HepG2 (cell line): ENCODE measurements around the gene ARMC2. TPM values are rescaled to one million over a fixed set of nuclear protein-coding genes. Genes with fewer than 3 reads are reported as not detected.

Experiments
- ATAC-seq: fragments of 200-7000 bp; cut with Tn5 transposase; 3 replicates; pipeline ENCODE4 v1.9.1; 2020; ENCODE audit warnings: mild to moderate bottlenecking, moderate library complexity
- BruUV-seq: library from RNA; stranded (reverse); fragments of 400-500 nt; replicated peaks from 2 replicates; lab custom pipeline; 2021; lab: Mats Ljungman, UMichigan
- CTCF ChIA-PET: fragments of 300-600 bp; formaldehyde crosslinking; extraction: SDS; loops from one replicate; lab custom pipeline; 2021; ENCODE audit warnings: low total read pairs, inconsistent platforms, low intra/inter-chr PET ratio; lab: Yijun Ruan, JAX
- POLR2A ChIA-PET: fragments of 350-600 bp; sonication (Branson Sonifier 250); formaldehyde crosslinking; loops from one replicate; lab custom pipeline; 2020; ENCODE audit warnings: antibody characterized with exemption, inconsistent platforms; lab: Yijun Ruan, JAX
- DNase-seq: peaks from one replicate; pipeline ENCODE4 v3.0.0-alpha.2; 2015; ENCODE audit warnings: low spot score
- FAIRE-seq: peaks from 3 replicates; lab custom pipeline; 2011; peaks lifted over from hg19 to GRCh38; lab: Jason Lieb, UNC
- H2AFZ ChIP-seq: one replicate; pipeline ENCODE4 v1.6.1; 2011; ENCODE audit warnings: low read length, inconsistent platforms
- H3K27ac ChIP-seq: fragments of 300-600 bp; 3 replicates; pipeline ENCODE4 v1.8.0; 2011; ENCODE audit warnings: mixed run types, mild to moderate bottlenecking, mixed read lengths, low read length, inconsistent platforms; ENCODE audit not compliant: insufficient read depth; ENCODE audit errors: extremely low read length
- H3K27me3 ChIP-seq, 2 experiments: fragments of 200-600 bp in 1 of 2; 2 replicates in 1 of 2; 3 replicates in 1 of 2; pipeline versions ENCODE4 v1.6.0 to v1.8.0; 2011; ENCODE audit warnings: low read length in 2 of 2, mild to moderate bottlenecking in 2 of 2, moderate library complexity in 2 of 2, inconsistent platforms in 1 of 2; ENCODE audit not compliant: insufficient read depth in 2 of 2, control insufficient read depth in 1 of 2
- H3K36me3 ChIP-seq, 2 experiments: fragments of 200-600 bp in 1 of 2; replicated peaks in 1 of 2; 2 replicates in 1 of 2; 3 replicates in 1 of 2; pipeline versions ENCODE4 v1.5.1 to v1.8.0; 2011; ENCODE audit warnings: low read length in 2 of 2, inconsistent platforms in 1 of 2; ENCODE audit not compliant: insufficient read depth in 2 of 2, control insufficient read depth in 1 of 2
- H3K4me1 ChIP-seq: 2 replicates; pipeline ENCODE4 v1.5.1; 2012; ENCODE audit warnings: low read length, inconsistent platforms; ENCODE audit not compliant: insufficient read depth
- H3K4me2 ChIP-seq: 2 replicates; pipeline ENCODE4 v1.6.0; 2011; ENCODE audit warnings: low read depth, low read length, inconsistent platforms
- H3K4me3 ChIP-seq, 3 experiments: fragments of 200-600 bp in 1 of 3; sonication (generic), shearing (Covaris generic) in 1 of 3; replicated peaks in 1 of 3; 2 replicates each; pipeline ENCODE4 v1.5.1; 2011 to 2016; ENCODE audit warnings: low read length in 3 of 3, inconsistent platforms in 2 of 3, low read depth in 2 of 3, mild to moderate bottlenecking in 2 of 3, control low read depth in 1 of 3, mixed read lengths in 1 of 3; ENCODE audit not compliant: insufficient read depth in 1 of 3
- H3K79me2 ChIP-seq: one replicate; pipeline ENCODE4 v1.6.1; 2011; ENCODE audit warnings: low read length, inconsistent platforms; ENCODE audit not compliant: insufficient read depth
- H3K9ac ChIP-seq: 2 replicates; pipeline ENCODE4 v1.6.0; 2011; ENCODE audit warnings: mild to moderate bottlenecking, low read depth, low read length, inconsistent platforms; ENCODE audit not compliant: insufficient read depth
- H3K9me3 ChIP-seq: 2 replicates; pipeline ENCODE4 v1.5.1; 2012; ENCODE audit warnings: mild to moderate bottlenecking, low read length
- H4K20me1 ChIP-seq: 2 replicates; pipeline ENCODE4 v1.6.0; 2011; ENCODE audit warnings: inconsistent platforms, mild to moderate bottlenecking, low read length, moderate library complexity; ENCODE audit not compliant: insufficient read depth
- AKAP8 ChIP-seq: sonication (generic); formaldehyde crosslinking; IDR thresholded peaks from 2 replicates; pipeline ENCODE4 v1.5.1; 2020; ENCODE audit warnings: mild to moderate bottlenecking, missing genetic modification reagents
- CBX2 ChIP-seq, 2 experiments: fragments of 200-600 bp in 1 of 2; sonication (generic); formaldehyde crosslinking in 1 of 2; IDR thresholded peaks; 2 replicates each; pipeline versions ENCODE4 v1.7.0 to v1.8.1; 2018 to 2022; ENCODE audit warnings: low read depth in 2 of 2, low read length in 1 of 2, mild to moderate bottlenecking in 1 of 2, missing genetic modification reagents in 1 of 2
- DNMT3B ChIP-seq: conservative IDR thresholded peaks from 2 replicates; pipeline ENCODE4 v1.6.1; 2016; ENCODE audit warnings: missing biosample characterization, control low read depth
- ELK4 ChIP-seq: sonication (generic); formaldehyde crosslinking; IDR thresholded peaks from 2 replicates; pipeline ENCODE4 v1.9.0; 2021; ENCODE audit warnings: missing genetic modification reagents, borderline replicate concordance
- HNF1A ChIP-seq, 2 experiments: sonication (generic) in 1 of 2; formaldehyde crosslinking in 1 of 2; IDR thresholded peaks; 2 replicates each; pipeline versions ENCODE4 v1.4.0 to v1.6.1; 2016 to 2020; ENCODE audit warnings: borderline replicate concordance in 1 of 2, low read depth in 1 of 2, mild to moderate bottlenecking in 1 of 2, missing genetic modification reagents in 1 of 2
- MTA1 ChIP-seq: sonication (generic); formaldehyde crosslinking; IDR thresholded peaks from 2 replicates; pipeline ENCODE4 v1.4.0; 2020; ENCODE audit warnings: missing genetic modification reagents, mild to moderate bottlenecking, borderline replicate concordance
- MYNN ChIP-seq: sonication (generic); formaldehyde crosslinking; IDR thresholded peaks from 2 replicates; pipeline ENCODE4 v1.4.0; 2020; ENCODE audit warnings: mild to moderate bottlenecking, low read depth, missing genetic modification reagents
- NRL ChIP-seq: sonication (generic); formaldehyde crosslinking; IDR thresholded peaks from 2 replicates; pipeline ENCODE4 v1.5.0; 2020; ENCODE audit warnings: missing genetic modification reagents, mild to moderate bottlenecking, moderate library complexity, borderline replicate concordance
- RXRB ChIP-seq: IDR thresholded peaks from 2 replicates; pipeline ENCODE4 v1.6.1; 2016; ENCODE audit warnings: borderline replicate concordance, missing genetic modification reagents, missing compliant biosample characterization
- U2AF1 ChIP-seq: fragments of 200-400 bp; formaldehyde crosslinking; optimal IDR thresholded peaks from 2 replicates; pipeline ENCODE3; 2017; ENCODE audit warnings: mild to moderate bottlenecking, low read depth, low read length
- ZBTB33 ChIP-seq: sonication (generic); formaldehyde crosslinking; IDR thresholded peaks from 2 replicates; pipeline ENCODE4 v1.4.0; 2020; ENCODE audit warnings: missing genetic modification reagents
- ZFYVE20 ChIP-seq: sonication (generic); formaldehyde crosslinking; IDR thresholded peaks from 2 replicates; pipeline ENCODE4 v1.8.0; 2023; ENCODE audit warnings: low read depth, mild to moderate bottlenecking, moderate library complexity, missing genetic modification reagents, borderline replicate concordance
- ZNF160 ChIP-seq: sonication (generic); formaldehyde crosslinking; IDR thresholded peaks from 2 replicates; pipeline ENCODE4 v1.8.0; 2022; ENCODE audit warnings: mild to moderate bottlenecking, inconsistent platforms, missing genetic modification reagents
- ZNF382 ChIP-seq: sonication (generic); formaldehyde crosslinking; IDR thresholded peaks from 2 replicates; pipeline ENCODE4 v1.5.0; 2020; ENCODE audit warnings: missing genetic modification reagents, mild to moderate bottlenecking, borderline replicate concordance
- ZNF691 ChIP-seq: sonication (generic); formaldehyde crosslinking; IDR thresholded peaks from 2 replicates; pipeline ENCODE4 v1.4.0; 2020; ENCODE audit warnings: missing genetic modification reagents, low read depth, mild to moderate bottlenecking, borderline replicate concordance
- ZNF781 ChIP-seq: sonication (generic); formaldehyde crosslinking; IDR thresholded peaks from 2 replicates; pipeline ENCODE4 v1.5.1; 2020; ENCODE audit warnings: borderline replicate concordance, mild to moderate bottlenecking, missing genetic modification reagents; ENCODE audit errors: not compliant biosample characterization
- WGBS: methylation state at CpG from one replicate; pipeline ENCODE4 v1.1.6; 2017; ENCODE audit warnings: low lambda C conversion rate; 5-methylcytosine and 5-hydroxymethylcytosine counted together
- in situ Hi-C: cut with HindIII; loops from 2 replicates; pipeline ENCODE4 v1.10.0; 2017; ENCODE audit warnings: low pct_unique_long_range_greater_than_20kb; ENCODE audit not compliant: extremely low pct_ligation_motif_present
- intact Hi-C: fragments of 100-400 bp; cut with micrococcal nuclease; formaldehyde crosslinking; loops from one replicate; pipeline ENCODE4 v1.10.0; 2022; ENCODE audit not compliant: unreplicated experiment
- polyA plus RNA-seq, 8 experiments: library from polyadenylated mRNA; depleted of rRNA in 3 of 8; stranded (reverse) in 7 of 8; unstranded in 1 of 8; fragments of >200 nt; fragmentation: Illumina TruSeq in 4 of 8; extraction: Trizol in 4 of 8; gene quantifications; 2 replicates each; pipeline versions ENCODE4 v1.2.1 to v1.2.3, GENCODE V29; 2011 to 2016; ENCODE audit warnings: low read depth in 4 of 8, missing spikeins in 1 of 8, mixed read lengths in 1 of 8; ENCODE audit not compliant: insufficient read depth in 1 of 8
- total RNA-seq, 5 experiments: library from RNA; depleted of rRNA; stranded (reverse); fragments of >200 nt; fragmentation: Illumina TruSeq; extraction: Trizol; gene quantifications; 2 replicates each; pipeline ENCODE4 v1.2.3, GENCODE V29; 2016; ENCODE audit warnings: low read depth in 1 of 5

ARMC2 gene
- total and polyA plus RNA-seq, 2 of the 13 experiments (the other 11 are each of a cell fraction or from before 2014, with no cell fraction given): 1.4 to 3.2 TPM

GRCh38 chr6:108846101-108846500 lies 2.1 kb upstream of the ARMC2 start:
- POLR2A ChIA-PET: no interaction called here
- Histone ChIP-seq H2AFZ (no peak overlapping the region), H3K9ac (no peak overlapping the region), H3K4me2 (no peak overlapping the region), H3K79me2 (no peaks in the 10 kb centered on the region), H3K27me3 (peaks cover 0 to 11% of the 10 kb centered on the region in 2 experiments; a peak in 3 of 5 replicates), H3K9me3 (no peaks in the 10 kb centered on the region), H4K20me1 (no peaks in the 10 kb centered on the region), H3K4me3 (no peak overlapping the region), H3K27ac (no peak overlapping the region), H3K4me1 (peaks cover 31% of the 10 kb centered on the region), H3K36me3 (no peaks in the 10 kb centered on the region)
- CTCF ChIA-PET: no interaction called here
- FAIRE-seq (no peak), ATAC-seq (no peak), DNase-seq (no peak)
- no TSS peak for BruUV-seq
- intact Hi-C loops (no loop called here), in situ Hi-C loops (no loop called here)
- 49% methylated on average over 5 of the region's 5 CpGs for whole genome bisulfite sequencing
- no peak for TF ChIP-seq ZFYVE20 (CRISPR knock-in tag)
- no peak for TF ChIP-seq HNF1A (IDR thresholded peaks at IDR 0.05; ENCODE audit: low read depth)
- no peak for TF ChIP-seq HNF1A (CRISPR knock-in tag; IDR thresholded peaks at IDR 0.05; ENCODE audit: borderline replicate concordance)
- no peak for TF ChIP-seq ZNF382 (CRISPR knock-in tag)
- no peak for TF ChIP-seq CBX2 (IDR thresholded peaks at IDR 0.05; ENCODE audit: low read depth, low read length)
- TF ChIP-seq CBX2 (CRISPR knock-in tag; IDR thresholded peaks at IDR 0.05; ENCODE audit: low read depth): no peak
- TF ChIP-seq ZNF691 (CRISPR knock-in tag): no peak
- TF ChIP-seq AKAP8: no peak
- TF ChIP-seq DNMT3B: no peak
- no peak for TF ChIP-seq MYNN
- no peak for TF ChIP-seq ZNF781 (CRISPR knock-in tag)
- TF ChIP-seq ELK4 (CRISPR knock-in tag): no peak
- no peak for TF ChIP-seq RXRB (CRISPR knock-in tag)
- TF ChIP-seq NRL: no peak
- TF ChIP-seq MTA1: no peak
- no peak for TF ChIP-seq ZBTB33 (CRISPR knock-in tag)
- TF ChIP-seq ZNF160 (CRISPR knock-in tag): no peak
- no peak for TF ChIP-seq U2AF1
